IMR-90 (cell line): ENCODE measurements around the gene PHB1. TPM values are rescaled to one million over a fixed set of nuclear protein-coding genes. Genes with fewer than 3 reads are reported as not detected.

Experiments used
- ATAC-seq: fragments of 200-7000 bp; cut with Tn5 transposase; 2 replicates; pipeline ENCODE4 v1.9.1; 2020; ENCODE audit warnings: low read depth, mild to moderate bottlenecking, moderate library complexity
- BruUV-seq: library from RNA; stranded (reverse); fragments of 400-500 nt; replicated peaks from 2 replicates; lab custom pipeline; 2021; lab: Mats Ljungman, UMichigan
- CTCF ChIA-PET: fragments of 300-600 bp; formaldehyde crosslinking; extraction: SDS; loops from one replicate; lab custom pipeline; 2021; ENCODE audit warnings: antibody characterized with exemption; lab: Yijun Ruan, JAX
- POLR2A ChIA-PET: fragments of 300-600 bp; sonication (Branson Sonifier 250); formaldehyde crosslinking; loops from one replicate; lab custom pipeline; 2022; ENCODE audit warnings: antibody characterized with exemption; ENCODE audit not compliant: unreplicated experiment; lab: Charles Lee
- DNase-seq: peaks from one replicate; pipeline ENCODE4 v3.0.0; 2013
- H2AFZ ChIP-seq: replicated peaks from 2 replicates; pipeline ENCODE3; 2013; ENCODE audit warnings: low read length, mild to moderate bottlenecking; ENCODE audit not compliant: poor library complexity
- H2AK5ac ChIP-seq: 2 replicates; pipeline ENCODE4 v1.6.1; 2013; ENCODE audit warnings: low read depth, low read length, inconsistent platforms
- H2AK9ac ChIP-seq: replicated peaks from 2 replicates; pipeline ENCODE3; 2013; ENCODE audit warnings: mild to moderate bottlenecking, low read depth, low read length, moderate library complexity; ENCODE audit not compliant: poor library complexity
- H2BK120ac ChIP-seq: 2 replicates; pipeline ENCODE4 v1.6.1; 2013; ENCODE audit warnings: low read depth, low read length, inconsistent platforms
- H2BK15ac ChIP-seq: 3 replicates; pipeline ENCODE4 v1.6.1; 2013; ENCODE audit warnings: low read depth, low read length, inconsistent platforms
- H2BK20ac ChIP-seq: 2 replicates; pipeline ENCODE4 v1.6.1; 2013; ENCODE audit warnings: low read depth, mild to moderate bottlenecking, inconsistent platforms, low read length, moderate library complexity
- H2BK5ac ChIP-seq: 2 replicates; pipeline ENCODE4 v1.6.1; 2013; ENCODE audit warnings: mild to moderate bottlenecking, low read depth, low read length, inconsistent platforms; ENCODE audit not compliant: poor library complexity, severe bottlenecking
- H3K14ac ChIP-seq: replicated peaks from 2 replicates; pipeline ENCODE4 v1.6.1; 2013; ENCODE audit warnings: low read depth, low read length, inconsistent platforms
- H3K18ac ChIP-seq: 2 replicates; pipeline ENCODE4 v1.6.1; 2013; ENCODE audit warnings: low read depth, low read length, control low read depth
- H3K23ac ChIP-seq: 2 replicates; pipeline ENCODE4 v1.6.1; 2013; ENCODE audit warnings: low read depth, low read length, inconsistent platforms
- H3K27ac ChIP-seq: 2 replicates; pipeline ENCODE4 v1.5.1; 2013; ENCODE audit warnings: mild to moderate bottlenecking, control low read depth, low read length; ENCODE audit not compliant: insufficient read depth
- H3K27me3 ChIP-seq: 2 replicates; pipeline ENCODE4 v1.6.1; 2013; ENCODE audit warnings: low read length; ENCODE audit not compliant: control insufficient read depth, insufficient read depth
- H3K36me3 ChIP-seq: 2 replicates; pipeline ENCODE4 v1.6.1; 2013; ENCODE audit warnings: low read length, mixed read lengths; ENCODE audit not compliant: control insufficient read depth, insufficient read depth
- H3K4ac ChIP-seq: 2 replicates; pipeline ENCODE4 v1.6.1; 2013; ENCODE audit warnings: low read depth, low read length, inconsistent platforms
- H3K4me1 ChIP-seq: 2 replicates; pipeline ENCODE4 v1.6.1; 2013; ENCODE audit warnings: low read length, mixed read lengths; ENCODE audit not compliant: control insufficient read depth, insufficient read depth
- H3K4me2 ChIP-seq: 2 replicates; pipeline ENCODE4 v1.6.1; 2013; ENCODE audit warnings: low read depth, mild to moderate bottlenecking, control low read depth, low read length, moderate library complexity
- H3K4me3 ChIP-seq: 2 replicates; pipeline ENCODE4 v1.5.1; 2013; ENCODE audit warnings: low read depth, mild to moderate bottlenecking, control low read depth, low read length, moderate library complexity; ENCODE audit not compliant: insufficient read depth
- H3K56ac ChIP-seq: 2 replicates; pipeline ENCODE4 v1.6.1; 2013; ENCODE audit warnings: low read length, inconsistent platforms; ENCODE audit not compliant: insufficient read depth; ENCODE audit errors: extremely low read depth
- H3K79me1 ChIP-seq, 2 experiments: 2 replicates each; pipeline ENCODE4 v1.6.1; 2013; ENCODE audit warnings: low read length in 2 of 2, inconsistent platforms in 1 of 2, low read depth in 1 of 2
- H3K9ac ChIP-seq: 2 replicates; pipeline ENCODE4 v1.6.1; 2013; ENCODE audit warnings: low read depth, low read length, control low read depth
- H3K9me1 ChIP-seq: 2 replicates; pipeline ENCODE4 v1.6.1; 2013; ENCODE audit warnings: low read length, inconsistent platforms; ENCODE audit not compliant: insufficient read depth
- H3K9me3 ChIP-seq: 2 replicates; pipeline ENCODE4 v1.6.1; 2013; ENCODE audit warnings: low read length; ENCODE audit not compliant: control insufficient read depth, insufficient read depth
- H4K20me1 ChIP-seq: 2 replicates; pipeline ENCODE4 v1.6.1; 2013; ENCODE audit warnings: low read length, inconsistent platforms; ENCODE audit not compliant: insufficient read depth
- H4K5ac ChIP-seq: 2 replicates; pipeline ENCODE4 v1.6.1; 2013; ENCODE audit warnings: mild to moderate bottlenecking, low read depth, low read length, control low read depth
- H4K8ac ChIP-seq, 2 experiments: 2 replicates each; pipeline ENCODE4 v1.6.1; 2013; ENCODE audit warnings: low read depth in 2 of 2, low read length in 2 of 2, control low read depth in 1 of 2, inconsistent platforms in 1 of 2
- H4K91ac ChIP-seq: 2 replicates; pipeline ENCODE4 v1.6.1; 2013; ENCODE audit warnings: low read depth, low read length, inconsistent platforms; ENCODE audit not compliant: insufficient read depth
- CEBPB ChIP-seq: IDR thresholded peaks from 2 replicates; pipeline ENCODE4 v1.6.1; 2012; ENCODE audit warnings: low read depth, low read length, improper control_type of control experiment
- MAFK ChIP-seq: IDR thresholded peaks from 2 replicates; pipeline ENCODE4 v1.6.1; 2012; ENCODE audit warnings: low read depth, low read length, improper control_type of control experiment
- MAZ ChIP-seq: IDR thresholded peaks from 2 replicates; pipeline ENCODE4 v1.6.1; 2012; ENCODE audit warnings: low read depth, mild to moderate bottlenecking, low read length, improper control_type of control experiment, moderate library complexity, borderline replicate concordance
- RFX5 ChIP-seq: IDR thresholded peaks from 2 replicates; pipeline ENCODE4 v1.8.0; 2012; ENCODE audit warnings: low read depth, mild to moderate bottlenecking, low read length, moderate library complexity
- SMC3 ChIP-seq: fragments of 150-350 bp; IDR thresholded peaks from 2 replicates; pipeline ENCODE4 v1.6.1; 2016; ENCODE audit warnings: low read depth, mild to moderate bottlenecking, antibody characterized with exemption, low read length, moderate library complexity
- WGBS, 2 experiments: methylation state at CpG; one replicate each; pipeline versions ENCODE4 v1.1.5 to v1.1.7; 2013; ENCODE audit warnings: missing lambda C conversion rate in 2 of 2; ENCODE audit not compliant: insufficient read length in 1 of 2; ENCODE audit errors: extremely low coverage in 2 of 2; 5-methylcytosine and 5-hydroxymethylcytosine counted together
- dilution Hi-C: fragments of 300-500 bp; cut with HindIII; formaldehyde crosslinking; loops from one replicate; pipeline ENCODE4 v1.14.3; 2018; ENCODE audit warnings: low sequenced_read_pairs; ENCODE audit not compliant: unreplicated experiment
- in situ Hi-C: fragments of 300-500 bp; cut with MboI; formaldehyde crosslinking; loops from 3 replicates; pipeline ENCODE4 v1.14.3; 2019; ENCODE audit warnings: low sequenced_read_pairs, inconsistent platforms, mixed read lengths
- intact Hi-C: fragments of 100-400 bp; cut with micrococcal nuclease; formaldehyde crosslinking; loops from 2 replicates; pipeline ENCODE4 v1.10.0; 2022
- polyA plus RNA-seq, 3 experiments: library from polyadenylated mRNA; depleted of rRNA; stranded (reverse); fragments of >200 nt; gene quantifications; 2 replicates each; pipeline ENCODE4 v1.2.3, GENCODE V29; 2012; ENCODE audit warnings: low replicate concordance in 1 of 3
- total RNA-seq: library from RNA; depleted of rRNA; stranded (reverse); fragments of >200 nt; gene quantifications from 2 replicates; pipeline ENCODE4 v1.2.3, GENCODE V29; 2012
- TF ChIP-seq, protein P1 (sequence below): conservative IDR thresholded peaks from 2 replicates; pipeline ENCODE4 v1.5.1; 2012; ENCODE audit warnings: mild to moderate bottlenecking, low read depth, low read length, improper control_type of control experiment

PHB1 gene
- total and polyA plus RNA-seq, 2 of the 4 experiments (the other 2 are of a cell fraction): 283 to 294 TPM

DNA sequence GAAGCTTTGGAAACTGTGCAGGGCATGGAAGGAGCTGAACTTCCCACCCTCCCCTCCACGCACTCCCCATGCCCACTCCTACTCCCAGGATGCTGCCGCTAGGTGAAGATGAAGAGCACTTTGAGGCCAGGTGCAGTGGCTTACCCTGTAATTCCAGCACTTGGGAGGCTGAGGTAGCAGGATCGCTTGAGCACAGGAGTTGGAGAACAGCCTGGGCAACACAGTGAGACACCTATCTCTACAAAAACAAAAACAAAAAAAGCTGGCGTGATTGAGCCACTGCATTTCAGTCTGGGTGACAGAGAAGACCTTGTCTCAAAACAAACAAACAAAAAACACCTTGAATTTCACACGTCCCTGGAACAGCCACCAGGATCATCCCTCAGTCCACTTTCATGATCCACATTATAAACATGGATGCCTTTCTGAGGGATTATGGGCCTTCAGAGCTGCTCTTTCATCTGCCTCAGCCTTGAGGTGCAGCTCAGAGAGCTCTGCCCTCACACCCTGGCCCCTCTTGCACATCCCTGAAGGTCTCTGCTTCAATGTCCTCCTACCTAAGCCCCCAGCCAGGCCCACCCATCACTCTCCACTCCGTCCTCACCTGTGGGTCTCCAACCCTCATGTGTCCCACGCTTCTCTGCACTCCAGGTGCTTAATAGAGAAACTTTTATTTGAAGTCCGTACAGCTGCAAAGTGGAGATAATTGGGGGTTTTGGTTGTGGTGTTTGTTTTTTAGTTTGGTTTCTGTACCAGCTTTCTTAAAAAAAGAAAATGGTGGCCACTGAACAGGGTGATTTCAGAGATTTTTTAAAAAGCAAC, 25.8 kb downstream of the PHB1 start:
- dilution Hi-C loops: no loop called here
- Histone ChIP-seq H2BK20ac (no peak overlapping the region), H2BK15ac (no peak overlapping the region), H3K4me1 (peaks cover 8% of the 10 kb centered on the region), H3K27ac (no peak overlapping the region; the same call in 1 of the 2 replicates), H2AK5ac (no peak overlapping the region), H4K91ac (no peak overlapping the region), H3K9me1 (peaks cover 4% of the 10 kb centered on the region), H3K4me3 (no peak overlapping the region), H3K9ac (no peak overlapping the region), H4K5ac (no peak overlapping the region), H3K23ac (no peak overlapping the region), H4K8ac (no peak overlapping the region), H4K20me1 (no peaks in the 10 kb centered on the region), H3K9me3 (no peaks in the 10 kb centered on the region), H2BK5ac (no peak overlapping the region), H3K18ac (no peak overlapping the region), H3K14ac (no peak overlapping the region), H3K4me2 (no peak overlapping the region), H3K27me3 (no peaks in the 10 kb centered on the region), H3K79me1 (no peaks in the 10 kb centered on the region), H3K4ac (peak overlapping the region; percentile 51; the same call in 1 of the 2 replicates), H2AFZ (no peak overlapping the region), H2AK9ac (no peak overlapping the region), H3K36me3 (no peaks in the 10 kb centered on the region), H2BK120ac (no peak overlapping the region), H3K56ac (no peak overlapping the region)
- TF ChIP-seq, protein P1, sequence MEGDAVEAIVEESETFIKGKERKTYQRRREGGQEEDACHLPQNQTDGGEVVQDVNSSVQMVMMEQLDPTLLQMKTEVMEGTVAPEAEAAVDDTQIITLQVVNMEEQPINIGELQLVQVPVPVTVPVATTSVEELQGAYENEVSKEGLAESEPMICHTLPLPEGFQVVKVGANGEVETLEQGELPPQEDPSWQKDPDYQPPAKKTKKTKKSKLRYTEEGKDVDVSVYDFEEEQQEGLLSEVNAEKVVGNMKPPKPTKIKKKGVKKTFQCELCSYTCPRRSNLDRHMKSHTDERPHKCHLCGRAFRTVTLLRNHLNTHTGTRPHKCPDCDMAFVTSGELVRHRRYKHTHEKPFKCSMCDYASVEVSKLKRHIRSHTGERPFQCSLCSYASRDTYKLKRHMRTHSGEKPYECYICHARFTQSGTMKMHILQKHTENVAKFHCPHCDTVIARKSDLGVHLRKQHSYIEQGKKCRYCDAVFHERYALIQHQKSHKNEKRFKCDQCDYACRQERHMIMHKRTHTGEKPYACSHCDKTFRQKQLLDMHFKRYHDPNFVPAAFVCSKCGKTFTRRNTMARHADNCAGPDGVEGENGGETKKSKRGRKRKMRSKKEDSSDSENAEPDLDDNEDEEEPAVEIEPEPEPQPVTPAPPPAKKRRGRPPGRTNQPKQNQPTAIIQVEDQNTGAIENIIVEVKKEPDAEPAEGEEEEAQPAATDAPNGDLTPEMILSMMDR: no peak
- TF ChIP-seq MAZ: no peak
- no peak for TF ChIP-seq SMC3
- no peak for TF ChIP-seq RFX5
- no peak for TF ChIP-seq MAFK
- TF ChIP-seq CEBPB: no peak
- ChIA-PET CTCF (interaction anchor here (1.0 kb wide), 1 partner anchor 98 kb away, joined by 4 read pairs; no protein-coding TSS in a partner anchor), POLR2A (interaction anchor here (0.6 kb wide), 1 partner anchor 353 kb away, joined by 3 read pairs; no protein-coding TSS in a partner anchor)
- in situ Hi-C loops: no loop called here
- intact Hi-C loops: no loop called here
- WGBS, 2 experiments: 83% methylated on average over 1 of the region's 8 CpGs; no CpG with 5 or more reads in 1 of the 2 experiments
- DNase-seq: peak; percentile 28
- BruUV-seq: no TSS peak
- ATAC-seq: no peak
